Esophagus muscularis mucosa (tissue), 4 donors: Measurements from ENCODE around the gene FAAP20. TPM values are rescaled to one million over a fixed set of nuclear protein-coding genes. Genes with fewer than 3 reads are reported as not detected.

Experiments used
- DNase-seq: peaks from one replicate; pipeline ENCODE4 v3.0.0-alpha.2; 2017; ENCODE audit errors: extremely low spot score
- H3K27ac ChIP-seq, 4 donors: fragments of 200-600 bp; sonication (generic); replicated peaks in 1 of 4; 1 replicate in 3 of 4; 2 replicates in 1 of 4; pipeline ENCODE4 v1.5.1; 2016 to 2019; ENCODE audit warnings: mild to moderate bottlenecking in 1 of 4
- H3K27me3 ChIP-seq, 4 donors: fragments of 200-600 bp; sonication (generic); one replicate each; pipeline versions ENCODE4 v1.5.1 to v1.6.0; 2016 to 2019
- H3K36me3 ChIP-seq, 4 donors: fragments of 200-600 bp; sonication (generic); one replicate each; pipeline ENCODE4 v1.5.1; 2016 to 2019
- H3K4me1 ChIP-seq, 4 donors: fragments of 200-600 bp; sonication (generic); one replicate each; pipeline ENCODE4 v1.5.1; 2016 to 2019
- H3K4me3 ChIP-seq, 4 donors: fragments of 200-600 bp; sonication (generic); 1 replicate in 2 of 4; 2 replicates in 2 of 4; pipeline ENCODE4 v1.5.1; 2016 to 2019; ENCODE audit warnings: mild to moderate bottlenecking in 4 of 4, moderate library complexity in 1 of 4
- H3K9me3 ChIP-seq, 4 donors: fragments of 200-600 bp; sonication (generic); 1 replicate in 3 of 4; 2 replicates in 1 of 4; pipeline ENCODE4 v1.5.1; 2016 to 2019
- CTCF ChIP-seq, 3 experiments: fragments of 200-600 bp in 2 of 3; fragments of 450-650 bp in 1 of 3; sonication (generic) in 2 of 3; IDR thresholded peaks; one replicate each; pipeline ENCODE4 v1.5.1; 2017 to 2019; ENCODE audit warnings: antibody characterized with exemption in 3 of 3, mild to moderate bottlenecking in 2 of 3, moderate library complexity in 1 of 3
- EP300 ChIP-seq: sonication (generic); formaldehyde crosslinking; IDR thresholded peaks from one replicate; pipeline ENCODE4 v1.6.1; 2017; ENCODE audit warnings: antibody characterized with exemption
- POLR2A ChIP-seq: fragments of 450-650 bp; IDR thresholded peaks from one replicate; pipeline ENCODE4 v1.6.1; 2017; ENCODE audit warnings: antibody characterized with exemption, moderate library complexity, mild to moderate bottlenecking, low read depth
- POLR2AphosphoS5 ChIP-seq, 2 donors: sonication (generic); formaldehyde crosslinking; IDR thresholded peaks; one replicate each; pipeline ENCODE4 v1.6.1; 2017; ENCODE audit warnings: antibody characterized with exemption in 2 of 2
- WGBS: methylation state at CpG from one replicate; pipeline ENCODE4 v1.1.5; 2018; 5-methylcytosine and 5-hydroxymethylcytosine counted together
- intact Hi-C: fragments of 100-400 bp; cut with DNase I; formaldehyde crosslinking; loops from one replicate; pipeline ENCODE4 v1.15.1; 2023
- total RNA-seq, 4 donors: library from RNA; depleted of rRNA; stranded (reverse); fragments of >200 nt; gene quantifications; one replicate each; pipeline versions ENCODE4 v1.1.0 to v1.2.1, GENCODE V29; 2016

Gene FAAP20
- total RNA-seq, 4 donors from 2014 or later: 37.9 to 81.7 (median 55.7) TPM

DNA sequence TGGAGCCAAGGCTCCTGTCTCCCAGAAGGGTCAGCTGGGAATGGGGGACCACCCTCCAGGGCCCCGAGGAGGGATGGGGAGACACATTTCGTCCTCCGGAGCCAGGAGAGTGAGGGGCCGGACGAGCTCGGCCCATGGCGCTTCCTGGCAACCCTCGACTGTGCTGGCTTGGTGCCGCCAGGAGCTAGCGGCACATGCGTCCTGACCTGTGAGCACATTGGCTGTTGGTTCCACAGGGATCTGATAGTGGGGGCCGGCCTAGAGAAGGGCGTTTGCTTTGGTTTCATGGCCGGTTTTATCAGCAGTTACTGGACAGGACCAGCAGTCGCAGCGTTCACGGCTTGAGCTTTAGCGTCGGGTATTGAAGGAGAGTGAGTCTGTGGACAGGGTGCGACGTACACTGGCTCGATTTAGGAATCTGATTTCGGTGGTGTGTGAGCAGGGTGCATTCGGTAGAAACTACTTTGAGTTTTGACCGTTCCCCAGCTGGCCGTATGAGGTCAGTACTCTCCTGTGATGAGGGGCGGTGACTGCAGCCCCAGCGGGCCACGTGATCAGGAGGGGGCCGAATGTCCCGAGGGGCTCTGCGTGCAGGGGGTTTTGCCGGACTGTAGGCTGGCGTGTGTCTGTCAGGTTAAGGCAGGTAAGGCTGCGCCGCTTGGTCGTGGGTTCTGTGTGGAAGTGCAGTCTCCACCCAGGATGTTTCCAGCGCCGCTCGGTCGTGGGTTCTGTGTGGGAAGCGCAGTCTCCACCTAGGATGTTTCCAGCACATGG lies 18.7 kb downstream of the FAAP20 start:
- WGBS: 95% methylated on average over 28 of the region's 42 CpGs
- no peak for DNase-seq
- intact Hi-C loops: no loop called here
- TF ChIP-seq POLR2AphosphoS5 (IDR thresholded peaks at IDR 0.05): no peak
- no peak for TF ChIP-seq CTCF (IDR thresholded peaks at IDR 0.05)
- TF ChIP-seq EP300: no peak
- no peak for TF ChIP-seq POLR2A
- Histone ChIP-seq H3K9me3 (no peaks in the 10 kb centered on the region), H3K27me3 (no peaks in the 10 kb centered on the region), H3K36me3 (peaks cover 0 to 14% (median 3%) of the 10 kb centered on the region in 4 donors), H3K4me3 (no peak overlapping the region), H3K27ac (no peak overlapping the region), H3K4me1 (peaks cover 5 to 21% (median 11%) of the 10 kb centered on the region in 4 donors)

DNA sequence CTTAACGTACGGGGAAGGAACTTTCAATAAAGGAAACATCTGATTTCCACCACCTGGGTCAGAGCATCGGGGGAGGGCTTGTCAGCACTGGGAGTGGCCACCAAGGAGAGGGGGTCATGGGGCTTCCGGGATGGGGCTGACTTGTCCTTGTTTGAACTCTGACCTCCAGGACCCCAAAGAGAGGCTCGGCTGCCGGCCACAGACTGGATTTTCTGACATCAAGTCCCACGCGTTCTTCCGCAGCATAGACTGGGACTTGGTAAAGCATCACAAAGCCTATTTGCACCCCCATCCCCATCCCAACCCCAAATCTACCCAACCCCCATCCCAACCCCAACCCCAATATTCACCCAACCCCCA lies 19.5 kb downstream of the FAAP20 start:
- peaks cover 5 to 21% (median 11%) of the 10 kb centered on the region in 4 donors for H3K4me1 ChIP-seq
- H3K27me3 ChIP-seq: no peaks in the 10 kb centered on the region
- H3K9me3 ChIP-seq: no peaks in the 10 kb centered on the region
- WGBS: 52% methylated on average over 9 of the region's 9 CpGs
- DNase-seq: no peak
- H3K36me3 ChIP-seq: peaks cover 0 to 6% (median 0%) of the 10 kb centered on the region in 4 donors
- intact Hi-C loops: no loop called here
- peak overlapping the region; percentile 42 to 69 (median 66) for H3K27ac ChIP-seq
- TF ChIP-seq CTCF (IDR thresholded peaks at IDR 0.05): no peak
- TF ChIP-seq POLR2AphosphoS5 (IDR thresholded peaks at IDR 0.05): no peak
- TF ChIP-seq EP300: no peak
- no peak for TF ChIP-seq POLR2A
- H3K4me3 ChIP-seq: peak overlapping the region; percentile 54 to 62 (median 58)

- Histone ChIP-seq H3K27ac (peak overlapping the region; percentile 42 to 69 (median 66)), H3K36me3 (peaks cover 0 to 5% (median 0%) of the 10 kb centered on the region in 4 donors), H3K4me1 (peaks cover 5 to 21% (median 11%) of the 10 kb centered on the region in 4 donors), H3K4me3 (peak overlapping the region; percentile 54 to 62 (median 58)), H3K27me3 (no peaks in the 10 kb centered on the region), H3K9me3 (no peaks in the 10 kb centered on the region)
- TF ChIP-seq EP300: no peak
- peak; percentile 88 to 99 (median 91) for TF ChIP-seq CTCF (IDR thresholded peaks at IDR 0.05)
- peak; percentile 33 to 58 for TF ChIP-seq POLR2AphosphoS5 (IDR thresholded peaks at IDR 0.05)
- intact Hi-C loops: loop anchor here (1.0 kb wide), 1 partner anchor 42 kb away; no protein-coding TSS in a partner anchor
- DNase-seq: no peak
- WGBS: 9% methylated on average over 26 of the region's 31 CpGs
These were observed 20.1 kb downstream of the FAAP20 start for GRCh38 chr1:2174348-2175054.

DNA sequence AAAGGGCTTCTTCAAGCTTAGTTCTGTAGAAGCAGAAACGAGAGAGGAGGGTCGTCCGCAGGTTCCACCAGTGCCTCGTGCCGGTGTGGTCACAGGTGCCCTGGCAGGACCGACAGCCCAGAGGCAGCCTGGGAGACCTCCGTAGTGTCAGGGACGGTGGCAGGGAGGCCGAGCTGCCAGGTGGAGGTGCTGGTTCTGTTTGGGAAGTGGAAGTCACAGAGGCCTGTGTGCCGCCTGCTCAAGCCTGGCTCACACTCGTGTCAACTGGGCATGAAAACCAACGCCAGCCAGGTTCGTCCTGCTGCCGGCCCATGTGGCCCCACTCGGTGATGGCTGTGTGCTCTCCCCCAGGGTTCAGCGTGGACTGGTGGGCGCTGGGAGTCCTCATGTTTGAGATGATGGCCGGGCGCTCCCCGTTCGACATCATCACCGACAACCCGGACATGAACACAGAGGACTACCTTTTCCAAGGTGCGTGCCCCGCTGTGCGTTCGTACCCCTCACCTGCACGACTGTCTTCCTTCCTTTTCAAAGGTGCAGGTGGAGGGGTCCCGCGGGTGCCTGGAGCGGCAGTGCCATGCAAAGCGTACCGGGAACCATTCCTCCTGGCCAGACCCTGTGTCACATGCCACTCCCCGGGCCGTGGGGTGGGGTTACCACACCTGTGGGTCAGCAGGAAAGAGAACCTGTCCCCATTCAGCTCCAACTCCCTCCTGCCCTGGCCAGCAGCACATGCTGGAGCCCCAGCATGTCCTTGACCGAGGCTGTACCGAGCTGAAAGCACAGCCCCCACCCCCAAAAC lies 20.8 kb downstream of the FAAP20 start:
- intact Hi-C loops: loop anchor here (1.0 kb wide), 1 partner anchor 41 kb away; no protein-coding TSS in a partner anchor
- WGBS: 78% methylated on average over 36 of the region's 37 CpGs
- H3K36me3 ChIP-seq: peaks cover 0 to 5% (median 0%) of the 10 kb centered on the region in 4 donors
- peaks cover 0 to 7% (median 0%) of the 10 kb centered on the region in 4 donors for H3K27me3 ChIP-seq
- H3K27ac ChIP-seq: peak overlapping the region in 1 of 4 donors; percentile 69
- no peak for DNase-seq
- peaks cover 5 to 21% (median 11%) of the 10 kb centered on the region in 4 donors for H3K4me1 ChIP-seq
- no peaks in the 10 kb centered on the region for H3K9me3 ChIP-seq
- peak overlapping the region; percentile 54 to 62 (median 58) for H3K4me3 ChIP-seq
- TF ChIP-seq POLR2AphosphoS5 (IDR thresholded peaks at IDR 0.05) (no peak), CTCF (IDR thresholded peaks at IDR 0.05) (no peak), EP300 (no peak), POLR2A (no peak)
